IMR-90 (cell line): ENCODE data around the gene TRIO. TPM values are rescaled to one million over a fixed set of nuclear protein-coding genes. Genes with fewer than 3 reads are reported as not detected.

Source experiments
- ATAC-seq: fragments of 200-7000 bp; cut with Tn5 transposase; 2 replicates; pipeline ENCODE4 v1.9.1; 2020; ENCODE audit warnings: low read depth, mild to moderate bottlenecking, moderate library complexity
- BruUV-seq: library from RNA; stranded (reverse); fragments of 400-500 nt; replicated peaks from 2 replicates; lab custom pipeline; 2021; lab: Mats Ljungman, UMichigan
- CTCF ChIA-PET: fragments of 300-600 bp; formaldehyde crosslinking; extraction: SDS; loops from one replicate; lab custom pipeline; 2021; ENCODE audit warnings: antibody characterized with exemption; lab: Yijun Ruan, JAX
- POLR2A ChIA-PET: fragments of 300-600 bp; sonication (Branson Sonifier 250); formaldehyde crosslinking; loops from one replicate; lab custom pipeline; 2022; ENCODE audit warnings: antibody characterized with exemption; ENCODE audit not compliant: unreplicated experiment; lab: Charles Lee
- DNase-seq: peaks from one replicate; pipeline ENCODE4 v3.0.0; 2013
- H2AFZ ChIP-seq: replicated peaks from 2 replicates; pipeline ENCODE3; 2013; ENCODE audit warnings: low read length, mild to moderate bottlenecking; ENCODE audit not compliant: poor library complexity
- H2AK5ac ChIP-seq: 2 replicates; pipeline ENCODE4 v1.6.1; 2013; ENCODE audit warnings: low read depth, low read length, inconsistent platforms
- H2AK9ac ChIP-seq: replicated peaks from 2 replicates; pipeline ENCODE3; 2013; ENCODE audit warnings: mild to moderate bottlenecking, low read depth, low read length, moderate library complexity; ENCODE audit not compliant: poor library complexity
- H2BK120ac ChIP-seq: 2 replicates; pipeline ENCODE4 v1.6.1; 2013; ENCODE audit warnings: low read depth, low read length, inconsistent platforms
- H2BK15ac ChIP-seq: 3 replicates; pipeline ENCODE4 v1.6.1; 2013; ENCODE audit warnings: low read depth, low read length, inconsistent platforms
- H2BK20ac ChIP-seq: 2 replicates; pipeline ENCODE4 v1.6.1; 2013; ENCODE audit warnings: low read depth, mild to moderate bottlenecking, inconsistent platforms, low read length, moderate library complexity
- H2BK5ac ChIP-seq: 2 replicates; pipeline ENCODE4 v1.6.1; 2013; ENCODE audit warnings: mild to moderate bottlenecking, low read depth, low read length, inconsistent platforms; ENCODE audit not compliant: poor library complexity, severe bottlenecking
- H3K14ac ChIP-seq: replicated peaks from 2 replicates; pipeline ENCODE4 v1.6.1; 2013; ENCODE audit warnings: low read depth, low read length, inconsistent platforms
- H3K18ac ChIP-seq: 2 replicates; pipeline ENCODE4 v1.6.1; 2013; ENCODE audit warnings: low read depth, low read length, control low read depth
- H3K23ac ChIP-seq: 2 replicates; pipeline ENCODE4 v1.6.1; 2013; ENCODE audit warnings: low read depth, low read length, inconsistent platforms
- H3K27ac ChIP-seq: 2 replicates; pipeline ENCODE4 v1.5.1; 2013; ENCODE audit warnings: mild to moderate bottlenecking, control low read depth, low read length; ENCODE audit not compliant: insufficient read depth
- H3K27me3 ChIP-seq: 2 replicates; pipeline ENCODE4 v1.6.1; 2013; ENCODE audit warnings: low read length; ENCODE audit not compliant: control insufficient read depth, insufficient read depth
- H3K36me3 ChIP-seq: 2 replicates; pipeline ENCODE4 v1.6.1; 2013; ENCODE audit warnings: low read length, mixed read lengths; ENCODE audit not compliant: control insufficient read depth, insufficient read depth
- H3K4ac ChIP-seq: 2 replicates; pipeline ENCODE4 v1.6.1; 2013; ENCODE audit warnings: low read depth, low read length, inconsistent platforms
- H3K4me1 ChIP-seq: 2 replicates; pipeline ENCODE4 v1.6.1; 2013; ENCODE audit warnings: low read length, mixed read lengths; ENCODE audit not compliant: control insufficient read depth, insufficient read depth
- H3K4me2 ChIP-seq: 2 replicates; pipeline ENCODE4 v1.6.1; 2013; ENCODE audit warnings: low read depth, mild to moderate bottlenecking, control low read depth, low read length, moderate library complexity
- H3K4me3 ChIP-seq: 2 replicates; pipeline ENCODE4 v1.5.1; 2013; ENCODE audit warnings: low read depth, mild to moderate bottlenecking, control low read depth, low read length, moderate library complexity; ENCODE audit not compliant: insufficient read depth
- H3K56ac ChIP-seq: 2 replicates; pipeline ENCODE4 v1.6.1; 2013; ENCODE audit warnings: low read length, inconsistent platforms; ENCODE audit not compliant: insufficient read depth; ENCODE audit errors: extremely low read depth
- H3K79me1 ChIP-seq, 2 experiments: 2 replicates each; pipeline ENCODE4 v1.6.1; 2013; ENCODE audit warnings: low read length in 2 of 2, inconsistent platforms in 1 of 2, low read depth in 1 of 2
- H3K9ac ChIP-seq: 2 replicates; pipeline ENCODE4 v1.6.1; 2013; ENCODE audit warnings: low read depth, low read length, control low read depth
- H3K9me1 ChIP-seq: 2 replicates; pipeline ENCODE4 v1.6.1; 2013; ENCODE audit warnings: low read length, inconsistent platforms; ENCODE audit not compliant: insufficient read depth
- H3K9me3 ChIP-seq: 2 replicates; pipeline ENCODE4 v1.6.1; 2013; ENCODE audit warnings: low read length; ENCODE audit not compliant: control insufficient read depth, insufficient read depth
- H4K20me1 ChIP-seq: 2 replicates; pipeline ENCODE4 v1.6.1; 2013; ENCODE audit warnings: low read length, inconsistent platforms; ENCODE audit not compliant: insufficient read depth
- H4K5ac ChIP-seq: 2 replicates; pipeline ENCODE4 v1.6.1; 2013; ENCODE audit warnings: mild to moderate bottlenecking, low read depth, low read length, control low read depth
- H4K8ac ChIP-seq, 2 experiments: 2 replicates each; pipeline ENCODE4 v1.6.1; 2013; ENCODE audit warnings: low read depth in 2 of 2, low read length in 2 of 2, control low read depth in 1 of 2, inconsistent platforms in 1 of 2
- H4K91ac ChIP-seq: 2 replicates; pipeline ENCODE4 v1.6.1; 2013; ENCODE audit warnings: low read depth, low read length, inconsistent platforms; ENCODE audit not compliant: insufficient read depth
- MAZ ChIP-seq: IDR thresholded peaks from 2 replicates; pipeline ENCODE4 v1.6.1; 2012; ENCODE audit warnings: low read depth, mild to moderate bottlenecking, low read length, improper control_type of control experiment, moderate library complexity, borderline replicate concordance
- MXI1 ChIP-seq: IDR thresholded peaks from 2 replicates; pipeline ENCODE4 v1.6.1; 2012; ENCODE audit warnings: low read depth, mild to moderate bottlenecking, low read length, moderate library complexity, borderline replicate concordance
- NFE2L2 ChIP-seq: fragments of 150-350 bp; IDR thresholded peaks from 2 replicates; pipeline ENCODE4 v1.6.1; 2016; ENCODE audit warnings: low read depth, mild to moderate bottlenecking, low read length
- POLR2A ChIP-seq: IDR thresholded peaks from 2 replicates; pipeline ENCODE4 v1.6.1; 2012; ENCODE audit warnings: mild to moderate bottlenecking, low read depth, low read length
- RFX5 ChIP-seq: IDR thresholded peaks from 2 replicates; pipeline ENCODE4 v1.8.0; 2012; ENCODE audit warnings: low read depth, mild to moderate bottlenecking, low read length, moderate library complexity
- WGBS, 2 experiments: methylation state at CpG; one replicate each; pipeline versions ENCODE4 v1.1.5 to v1.1.7; 2013; ENCODE audit warnings: missing lambda C conversion rate in 2 of 2; ENCODE audit not compliant: insufficient read length in 1 of 2; ENCODE audit errors: extremely low coverage in 2 of 2; 5-methylcytosine and 5-hydroxymethylcytosine counted together
- dilution Hi-C: fragments of 300-500 bp; cut with HindIII; formaldehyde crosslinking; loops from one replicate; pipeline ENCODE4 v1.14.3; 2018; ENCODE audit warnings: low sequenced_read_pairs; ENCODE audit not compliant: unreplicated experiment
- in situ Hi-C: fragments of 300-500 bp; cut with MboI; formaldehyde crosslinking; loops from 3 replicates; pipeline ENCODE4 v1.14.3; 2019; ENCODE audit warnings: low sequenced_read_pairs, inconsistent platforms, mixed read lengths
- intact Hi-C: fragments of 100-400 bp; cut with micrococcal nuclease; formaldehyde crosslinking; loops from 2 replicates; pipeline ENCODE4 v1.10.0; 2022
- polyA plus RNA-seq, 3 experiments: library from polyadenylated mRNA; depleted of rRNA; stranded (reverse); fragments of >200 nt; gene quantifications; 2 replicates each; pipeline ENCODE4 v1.2.3, GENCODE V29; 2012; ENCODE audit warnings: low replicate concordance in 1 of 3
- total RNA-seq: library from RNA; depleted of rRNA; stranded (reverse); fragments of >200 nt; gene quantifications from 2 replicates; pipeline ENCODE4 v1.2.3, GENCODE V29; 2012
- TF ChIP-seq, protein P1 (sequence below): conservative IDR thresholded peaks from 2 replicates; pipeline ENCODE4 v1.5.1; 2012; ENCODE audit warnings: mild to moderate bottlenecking, low read depth, low read length, improper control_type of control experiment

TRIO gene
- total and polyA plus RNA-seq, 2 of the 4 experiments (the other 2 are of a cell fraction) = 206 to 522 TPM

DNA sequence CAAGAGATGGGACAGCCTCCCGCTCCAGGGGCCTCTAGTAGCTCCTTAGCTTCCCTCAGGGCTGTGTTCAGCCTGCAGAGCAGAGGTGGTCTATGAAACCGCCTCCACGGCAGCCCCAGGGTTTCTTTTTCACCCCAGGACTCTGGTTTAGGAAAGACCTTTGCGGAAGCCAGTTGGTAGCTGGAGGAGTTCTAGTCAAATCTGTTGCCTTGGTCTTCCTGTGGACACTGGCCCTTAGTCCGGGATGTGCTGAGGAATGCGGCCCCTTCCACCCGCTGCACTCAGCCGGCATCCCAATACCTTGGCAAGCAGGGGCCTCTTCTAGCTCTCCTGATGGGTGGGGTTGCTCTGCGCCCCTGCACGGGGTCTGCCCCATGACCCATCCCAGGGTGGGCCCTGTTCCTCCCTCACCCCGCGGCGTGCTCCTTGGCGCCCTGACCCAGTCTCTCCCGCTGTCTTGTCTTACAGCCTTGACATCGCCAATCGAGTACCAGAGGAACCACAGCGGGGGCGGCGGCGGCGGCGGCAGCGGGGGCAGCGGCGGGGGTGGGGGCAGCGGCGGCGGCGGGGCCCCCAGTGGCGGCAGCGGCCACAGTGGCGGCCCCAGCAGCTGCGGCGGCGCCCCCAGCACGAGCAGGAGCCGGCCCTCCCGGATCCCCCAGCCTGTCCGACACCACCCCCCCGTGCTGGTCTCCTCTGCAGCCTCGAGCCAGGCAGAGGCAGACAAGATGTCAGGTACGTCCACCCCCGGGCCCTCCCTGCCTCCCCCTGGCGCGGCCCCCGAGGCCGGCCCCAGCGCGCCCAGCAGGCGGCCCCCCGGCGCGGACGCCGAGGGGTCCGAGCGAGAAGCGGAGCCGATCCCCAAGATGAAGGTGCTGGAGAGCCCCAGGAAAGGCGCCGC, 344.1 kb downstream of the TRIO start:
- Histone ChIP-seq H3K9me1 (peaks cover 23% of the 10 kb centered on the region), H3K4ac (no peak overlapping the region), H3K36me3 (peaks cover 80% of the 10 kb centered on the region), H3K4me2 (no peak overlapping the region), H3K27ac (no peak overlapping the region), H2AFZ (no peak overlapping the region), H3K79me1 (peaks cover 48 to 86% of the 10 kb centered on the region in 2 experiments), H3K27me3 (no peaks in the 10 kb centered on the region), H3K9ac (no peak overlapping the region), H4K8ac (no peak overlapping the region), H2AK9ac (no peak overlapping the region), H3K18ac (no peak overlapping the region), H2BK120ac (no peak overlapping the region), H4K20me1 (peaks cover 66% of the 10 kb centered on the region), H2BK5ac (no peak overlapping the region), H3K14ac (no peak overlapping the region), H3K4me3 (no peak overlapping the region), H2AK5ac (no peak overlapping the region), H3K56ac (no peak overlapping the region), H4K91ac (no peak overlapping the region), H2BK15ac (no peak overlapping the region), H3K4me1 (peaks cover 18% of the 10 kb centered on the region), H3K9me3 (no peaks in the 10 kb centered on the region), H4K5ac (no peak overlapping the region), H2BK20ac (no peak overlapping the region), H3K23ac (no peak overlapping the region)
- in situ Hi-C loops (no loop called here), intact Hi-C loops (no loop called here), dilution Hi-C loops (no loop called here)
- no TSS peak for BruUV-seq
- 68% methylated on average over 25 of the region's 62 CpGs; no CpG with 5 or more reads in 1 of the 2 experiments for WGBS, 2 experiments
- TF ChIP-seq MXI1 (no peak), POLR2A (no peak), RFX5 (no peak), MAZ (no peak), NFE2L2 (no peak)
- TF ChIP-seq, protein P1, sequence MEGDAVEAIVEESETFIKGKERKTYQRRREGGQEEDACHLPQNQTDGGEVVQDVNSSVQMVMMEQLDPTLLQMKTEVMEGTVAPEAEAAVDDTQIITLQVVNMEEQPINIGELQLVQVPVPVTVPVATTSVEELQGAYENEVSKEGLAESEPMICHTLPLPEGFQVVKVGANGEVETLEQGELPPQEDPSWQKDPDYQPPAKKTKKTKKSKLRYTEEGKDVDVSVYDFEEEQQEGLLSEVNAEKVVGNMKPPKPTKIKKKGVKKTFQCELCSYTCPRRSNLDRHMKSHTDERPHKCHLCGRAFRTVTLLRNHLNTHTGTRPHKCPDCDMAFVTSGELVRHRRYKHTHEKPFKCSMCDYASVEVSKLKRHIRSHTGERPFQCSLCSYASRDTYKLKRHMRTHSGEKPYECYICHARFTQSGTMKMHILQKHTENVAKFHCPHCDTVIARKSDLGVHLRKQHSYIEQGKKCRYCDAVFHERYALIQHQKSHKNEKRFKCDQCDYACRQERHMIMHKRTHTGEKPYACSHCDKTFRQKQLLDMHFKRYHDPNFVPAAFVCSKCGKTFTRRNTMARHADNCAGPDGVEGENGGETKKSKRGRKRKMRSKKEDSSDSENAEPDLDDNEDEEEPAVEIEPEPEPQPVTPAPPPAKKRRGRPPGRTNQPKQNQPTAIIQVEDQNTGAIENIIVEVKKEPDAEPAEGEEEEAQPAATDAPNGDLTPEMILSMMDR = no peak
- ChIA-PET POLR2A (no interaction called here), CTCF (interaction anchor here (0.6 kb wide), 1 partner anchor 509 kb away, joined by 3 read pairs; no protein-coding TSS in a partner anchor)
- DNase-seq = no peak
- no peak for ATAC-seq
